ENCODE measurements around the gene FAM89A.
"Not testable (repeated sequence)": the region's sequence is repeated elsewhere in the genome, so short reads cannot be mapped to it uniquely, and the experiment has no call there.

FAM89A gene

GRCh38 chr1:231027136-231027925, 12.7 kb downstream of the FAM89A start:
- Histone ChIP-seq H3K27me3 (ENCODE audit: control insufficient read depth, insufficient read depth, low read length) (no peaks in the 10 kb centered on the region), H3K4me3 (ENCODE audit: low read depth, low read length) (no peak overlapping the region), H3K36me3 (ENCODE audit: control insufficient read depth, insufficient read depth, low read length) (no peaks in the 10 kb centered on the region), H3K9ac (ENCODE audit: low read depth, low read length) (no peak overlapping the region), H3K9me3 (ENCODE audit: control insufficient read depth, insufficient read depth, low read length) (no peaks in the 10 kb centered on the region), H3K4me1 (ENCODE audit: control insufficient read depth, insufficient read depth, low read length) (no peaks in the 10 kb centered on the region)

- H3K4me3 ChIP-seq (ENCODE audit: low read depth, low read length): no peak overlapping the region
- no peaks in the 10 kb centered on the region for H3K4me1 ChIP-seq (ENCODE audit: control insufficient read depth, insufficient read depth, low read length)
Measured at GRCh38 chr1:231026576-231026975, 13.5 kb downstream of the FAM89A start.

DNA sequence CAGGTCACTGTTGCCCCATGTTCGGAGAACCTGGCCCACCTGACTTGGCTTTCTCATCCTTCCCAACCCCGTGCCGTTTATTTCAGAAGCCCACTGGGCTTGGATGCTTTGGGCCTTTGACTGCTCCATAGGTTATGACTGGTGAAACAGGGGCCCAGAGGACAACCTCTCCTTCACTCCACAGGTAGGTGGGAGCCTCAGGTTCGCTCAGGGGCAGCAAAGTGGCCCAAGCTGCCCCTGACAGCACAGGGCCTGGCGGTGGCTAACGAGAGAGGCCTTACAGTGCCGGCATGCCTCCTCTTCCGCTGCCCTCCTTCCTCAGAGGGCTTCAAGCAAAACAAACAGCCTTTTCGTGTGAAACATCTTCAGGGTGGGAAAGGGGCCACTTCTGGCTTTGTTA, 16.9 kb downstream of the FAM89A start:
- Histone ChIP-seq H3K4me1 (ENCODE audit: control insufficient read depth, insufficient read depth, low read length) (no peaks in the 10 kb centered on the region), H3K4me3 (ENCODE audit: low read depth, low read length) (no peak overlapping the region), H3K9ac (ENCODE audit: low read depth, low read length) (no peak overlapping the region), H3K27me3 (ENCODE audit: control insufficient read depth, insufficient read depth, low read length) (peaks cover 3% of the 10 kb centered on the region), H3K36me3 (ENCODE audit: control insufficient read depth, insufficient read depth, low read length) (no peaks in the 10 kb centered on the region), H3K9me3 (ENCODE audit: control insufficient read depth, insufficient read depth, low read length) (no peaks in the 10 kb centered on the region)

More at GRCh38 chr1:231026576-231026975, 13.5 kb downstream of the FAM89A start:
- Histone ChIP-seq H3K9ac (ENCODE audit: low read depth, low read length) (no peak overlapping the region), H3K27me3 (ENCODE audit: control insufficient read depth, insufficient read depth, low read length) (no peaks in the 10 kb centered on the region), H3K36me3 (ENCODE audit: control insufficient read depth, insufficient read depth, low read length) (no peaks in the 10 kb centered on the region), H3K9me3 (ENCODE audit: control insufficient read depth, insufficient read depth, low read length) (no peaks in the 10 kb centered on the region)

- H3K9me3 ChIP-seq (ENCODE audit: control insufficient read depth, insufficient read depth, low read length); H3K27me3 ChIP-seq (ENCODE audit: control insufficient read depth, insufficient read depth, low read length): not testable (repeated sequence)
Measured at GRCh38 chr1:231022543-231022942, 17.5 kb downstream of the FAM89A start.

DNA sequence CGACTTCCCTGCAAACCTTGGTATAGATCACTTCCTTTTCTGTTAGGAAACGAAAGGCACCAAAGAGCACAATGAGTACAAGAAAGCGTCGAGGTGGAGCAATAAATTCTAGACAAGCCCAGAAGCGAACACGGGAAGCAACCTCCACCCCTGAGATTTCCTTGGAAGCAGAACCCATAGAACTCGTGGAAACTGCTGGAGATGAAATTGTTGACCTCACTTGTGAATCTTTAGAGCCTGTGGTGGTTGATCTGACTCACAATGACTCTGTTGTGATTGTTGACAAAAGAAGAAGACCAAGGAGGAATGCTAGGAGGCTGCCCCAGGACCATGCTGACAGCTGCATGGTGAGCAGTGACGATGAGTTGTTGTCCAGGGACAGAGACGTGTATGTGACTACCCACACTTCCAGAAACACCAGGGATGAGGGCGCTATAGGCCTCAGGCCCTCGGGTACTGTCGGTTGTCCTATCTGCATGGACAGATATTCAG, 18.5 kb downstream of the FAM89A start:
- Histone ChIP-seq H3K4me1 (ENCODE audit: control insufficient read depth, insufficient read depth, low read length) (no peaks in the 10 kb centered on the region), H3K27me3 (ENCODE audit: control insufficient read depth, insufficient read depth, low read length) (peaks cover 3% of the 10 kb centered on the region), H3K9me3 (ENCODE audit: control insufficient read depth, insufficient read depth, low read length) (no peaks in the 10 kb centered on the region), H3K9ac (ENCODE audit: low read depth, low read length) (no peak overlapping the region), H3K36me3 (ENCODE audit: control insufficient read depth, insufficient read depth, low read length) (no peaks in the 10 kb centered on the region), H3K4me3 (ENCODE audit: low read depth, low read length) (no peak overlapping the region)

More at GRCh38 chr1:231022543-231022942, 17.5 kb downstream of the FAM89A start:
- not testable (repeated sequence) for H3K4me3 ChIP-seq (ENCODE audit: low read depth, low read length); H3K36me3 ChIP-seq (ENCODE audit: control insufficient read depth, insufficient read depth, low read length); H3K4me1 ChIP-seq (ENCODE audit: control insufficient read depth, insufficient read depth, low read length); H3K9ac ChIP-seq (ENCODE audit: low read depth, low read length)

DNA sequence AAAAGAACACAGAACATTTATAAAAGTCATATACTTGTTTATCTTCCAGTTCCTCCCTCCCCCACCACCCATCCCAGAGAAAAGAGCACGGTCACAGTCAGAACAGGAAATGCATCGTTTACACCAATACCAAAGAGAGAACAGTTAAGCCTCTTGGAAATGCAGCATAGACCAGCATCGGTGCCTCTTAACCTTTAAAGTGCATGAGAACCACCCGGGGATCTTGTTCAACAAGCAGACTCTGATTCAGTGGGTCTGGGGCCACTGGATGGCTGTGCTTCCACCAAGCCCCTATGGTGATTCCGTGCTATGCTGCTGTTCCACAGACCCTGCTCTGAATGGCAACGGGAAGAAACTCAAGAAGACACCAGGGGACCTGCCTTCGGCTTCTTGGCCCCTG, 19.2 kb downstream of the FAM89A start:
- Histone ChIP-seq H3K4me3 (ENCODE audit: low read depth, low read length) (no peak overlapping the region), H3K4me1 (ENCODE audit: control insufficient read depth, insufficient read depth, low read length) (no peaks in the 10 kb centered on the region), H3K36me3 (ENCODE audit: control insufficient read depth, insufficient read depth, low read length) (no peaks in the 10 kb centered on the region), H3K27me3 (ENCODE audit: control insufficient read depth, insufficient read depth, low read length) (peaks cover 3% of the 10 kb centered on the region), H3K9me3 (ENCODE audit: control insufficient read depth, insufficient read depth, low read length) (no peaks in the 10 kb centered on the region), H3K9ac (ENCODE audit: low read depth, low read length) (no peak overlapping the region)

DNA sequence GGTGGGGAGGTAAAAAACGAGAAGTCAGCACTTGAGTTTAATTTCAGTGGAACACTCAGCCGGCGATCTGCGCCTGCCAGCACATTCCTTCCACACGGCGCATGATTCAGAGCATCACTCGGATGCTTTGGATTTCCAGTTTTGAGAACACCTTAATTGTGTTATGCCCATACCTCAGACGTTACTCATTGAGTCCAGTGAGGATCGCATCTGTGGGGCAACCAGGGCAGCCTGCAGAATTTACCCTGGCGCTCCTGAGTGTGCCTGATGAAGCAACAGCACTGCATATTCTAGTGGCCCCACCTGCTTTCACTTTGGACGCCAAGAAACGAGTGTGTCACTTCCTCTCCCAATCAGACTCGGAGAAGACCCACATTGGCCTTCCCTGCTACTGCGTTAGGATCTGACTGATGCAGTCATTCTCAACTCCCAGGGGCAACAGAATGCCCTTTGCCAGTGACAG, 19.9 kb downstream of the FAM89A start:
- Histone ChIP-seq H3K9ac (ENCODE audit: low read depth, low read length) (no peak overlapping the region), H3K4me3 (ENCODE audit: low read depth, low read length) (no peak overlapping the region), H3K9me3 (ENCODE audit: control insufficient read depth, insufficient read depth, low read length) (no peaks in the 10 kb centered on the region), H3K27me3 (ENCODE audit: control insufficient read depth, insufficient read depth, low read length) (peaks cover 3% of the 10 kb centered on the region), H3K36me3 (ENCODE audit: control insufficient read depth, insufficient read depth, low read length) (no peaks in the 10 kb centered on the region), H3K4me1 (ENCODE audit: control insufficient read depth, insufficient read depth, low read length) (no peaks in the 10 kb centered on the region)

GRCh38 chr1:231019711-231020110, 20.3 kb downstream of the FAM89A start:
- Histone ChIP-seq H3K27me3 (ENCODE audit: control insufficient read depth, insufficient read depth, low read length) (peaks cover 3% of the 10 kb centered on the region), H3K36me3 (ENCODE audit: control insufficient read depth, insufficient read depth, low read length) (no peaks in the 10 kb centered on the region), H3K4me3 (ENCODE audit: low read depth, low read length) (no peak overlapping the region), H3K4me1 (ENCODE audit: control insufficient read depth, insufficient read depth, low read length) (no peaks in the 10 kb centered on the region), H3K9me3 (ENCODE audit: control insufficient read depth, insufficient read depth, low read length) (no peaks in the 10 kb centered on the region), H3K9ac (ENCODE audit: low read depth, low read length) (no peak overlapping the region)

DNA sequence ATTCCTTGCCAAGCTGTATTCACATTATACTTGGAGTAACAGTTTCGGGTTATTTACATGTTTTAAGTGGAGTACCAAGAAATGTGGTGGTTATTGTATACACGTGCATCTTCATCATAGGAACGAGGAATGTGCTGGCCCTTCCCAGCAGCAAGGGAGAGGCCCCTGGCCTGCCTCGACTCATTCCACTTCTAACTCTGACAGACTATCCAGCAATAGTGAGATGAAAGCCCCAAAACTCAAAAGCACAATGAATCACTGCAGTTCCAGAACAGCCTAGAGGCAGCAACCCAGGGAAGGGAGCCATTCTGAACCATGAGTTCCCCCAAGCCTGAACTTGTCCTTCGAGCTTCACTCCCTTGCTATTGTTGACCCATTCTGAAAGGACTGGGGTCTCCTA, 23.1 kb downstream of the FAM89A start:
- H3K9ac ChIP-seq (ENCODE audit: low read depth, low read length): no peak overlapping the region
- no peaks in the 10 kb centered on the region for H3K4me1 ChIP-seq (ENCODE audit: control insufficient read depth, insufficient read depth, low read length)
- H3K36me3 ChIP-seq (ENCODE audit: control insufficient read depth, insufficient read depth, low read length): no peaks in the 10 kb centered on the region

GRCh38 chr1:231016234-231016633, 23.8 kb downstream of the FAM89A start:
- no peaks in the 10 kb centered on the region for H3K9me3 ChIP-seq (ENCODE audit: control insufficient read depth, insufficient read depth, low read length)
- no peak overlapping the region for H3K9ac ChIP-seq (ENCODE audit: low read depth, low read length)
- H3K4me3 ChIP-seq (ENCODE audit: low read depth, low read length): no peak overlapping the region
- H3K36me3 ChIP-seq (ENCODE audit: control insufficient read depth, insufficient read depth, low read length): no peaks in the 10 kb centered on the region
- H3K27me3 ChIP-seq (ENCODE audit: control insufficient read depth, insufficient read depth, low read length): peaks cover 3% of the 10 kb centered on the region
- H3K4me1 ChIP-seq (ENCODE audit: control insufficient read depth, insufficient read depth, low read length): no peaks in the 10 kb centered on the region

More for the DNA sequence above, 23.1 kb downstream of the FAM89A start:
- no peaks in the 10 kb centered on the region for H3K9me3 ChIP-seq (ENCODE audit: control insufficient read depth, insufficient read depth, low read length)
- no peak overlapping the region for H3K4me3 ChIP-seq (ENCODE audit: low read depth, low read length)
- peaks cover 3% of the 10 kb centered on the region for H3K27me3 ChIP-seq (ENCODE audit: control insufficient read depth, insufficient read depth, low read length)

DNA sequence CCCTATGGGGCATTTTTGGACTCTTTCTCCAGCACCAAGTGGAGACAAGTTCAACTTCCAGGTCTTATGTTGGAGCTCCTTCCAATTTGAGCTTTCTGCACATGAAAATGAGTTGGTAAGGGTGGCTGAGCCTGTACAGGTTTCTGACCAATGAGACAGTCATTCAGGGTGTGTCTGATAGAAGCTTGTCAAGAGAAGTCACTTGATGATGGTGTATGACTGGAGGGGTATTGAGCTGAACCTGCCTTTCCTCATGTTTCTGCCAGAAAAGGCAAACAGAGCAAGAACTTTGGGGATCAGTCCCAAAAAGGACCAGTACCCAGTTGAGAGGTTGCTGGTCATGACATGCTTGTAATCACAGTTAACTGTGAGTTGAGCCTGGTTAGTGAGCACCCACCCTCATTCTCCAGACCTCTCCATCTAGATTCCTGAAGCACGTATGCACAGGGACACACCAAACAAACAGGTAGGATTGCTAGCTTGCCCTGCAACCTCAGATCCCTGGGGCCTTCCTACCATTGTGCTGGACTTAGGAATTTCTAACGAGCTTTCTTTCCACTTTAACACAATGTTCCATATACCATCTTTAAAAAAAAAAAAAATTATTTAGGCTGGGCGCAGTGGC, 26.6 kb downstream of the FAM89A start:
- no peak overlapping the region for H3K4me3 ChIP-seq (ENCODE audit: low read depth, low read length)
- H3K4me1 ChIP-seq (ENCODE audit: control insufficient read depth, insufficient read depth, low read length): no peaks in the 10 kb centered on the region
- no peak overlapping the region for H3K9ac ChIP-seq (ENCODE audit: low read depth, low read length)
- H3K36me3 ChIP-seq (ENCODE audit: control insufficient read depth, insufficient read depth, low read length): no peaks in the 10 kb centered on the region
- H3K27me3 ChIP-seq (ENCODE audit: control insufficient read depth, insufficient read depth, low read length): peaks cover 2% of the 10 kb centered on the region
- no peaks in the 10 kb centered on the region for H3K9me3 ChIP-seq (ENCODE audit: control insufficient read depth, insufficient read depth, low read length)

GRCh38 chr1:231011963-231012362, 28.1 kb downstream of the FAM89A start:
- Histone ChIP-seq H3K4me1 (ENCODE audit: control insufficient read depth, insufficient read depth, low read length) (no peaks in the 10 kb centered on the region), H3K9ac (ENCODE audit: low read depth, low read length) (no peak overlapping the region), H3K9me3 (ENCODE audit: control insufficient read depth, insufficient read depth, low read length) (no peaks in the 10 kb centered on the region), H3K36me3 (ENCODE audit: control insufficient read depth, insufficient read depth, low read length) (no peaks in the 10 kb centered on the region), H3K4me3 (ENCODE audit: low read depth, low read length) (no peak overlapping the region), H3K27me3 (ENCODE audit: control insufficient read depth, insufficient read depth, low read length) (peaks cover 2% of the 10 kb centered on the region)
